K562 (cell line): ENCODE measurements around the gene INPP4B. TPM values are rescaled to one million over a fixed set of nuclear protein-coding genes. Genes with fewer than 3 reads are reported as not detected.

Experiments used
- ATAC-seq: fragments of 200-7000 bp; cut with Tn5 transposase; 3 replicates; pipeline ENCODE4 v1.9.1; 2020; ENCODE audit warnings: moderate library complexity
- BruUV-seq: library from RNA; stranded (reverse); fragments of 400-500 nt; replicated peaks from 2 replicates; lab custom pipeline; 2021; lab: Mats Ljungman, UMichigan
- CTCF ChIA-PET: fragments of 300-600 bp; formaldehyde crosslinking; extraction: SDS; loops from one replicate; lab custom pipeline; 2021; ENCODE audit warnings: low intra/inter-chr PET ratio; lab: Yijun Ruan, JAX
- POLR2A ChIA-PET: fragments of 300-600, 350-650 bp; sonication (Branson Sonifier 250); formaldehyde crosslinking; extraction: SDS; loops from one replicate; lab custom pipeline; 2021; ENCODE audit warnings: antibody characterized with exemption, inconsistent platforms; lab: Yijun Ruan, JAX
- DNase-seq, 4 experiments: peaks; one replicate each; pipeline versions ENCODE4 v3.0.0 to v3.0.0-alpha.2; 2011 to 2018; ENCODE audit warnings: low spot score in 3 of 4, mixed read lengths in 3 of 4; ENCODE audit errors: extremely low read depth in 1 of 4
- FAIRE-seq: peaks from 2 replicates; lab custom pipeline; 2011; peaks lifted over from hg19 to GRCh38; lab: Jason Lieb, UNC
- H2AFZ ChIP-seq: 2 replicates; pipeline ENCODE4 v1.6.0; 2011; ENCODE audit warnings: low read depth, low read length, control low read depth, inconsistent platforms
- H3K27ac ChIP-seq: fragments of 200-600 bp; 3 replicates; pipeline ENCODE4 v1.8.0; 2011; ENCODE audit warnings: low read depth, mild to moderate bottlenecking, control low read depth, inconsistent platforms, low read length, moderate library complexity, mixed read lengths; ENCODE audit errors: extremely low read depth
- H3K27me3 ChIP-seq, 2 experiments: fragments of 300-600 bp in 1 of 2; 2 replicates in 1 of 2; 3 replicates in 1 of 2; pipeline versions ENCODE4 v1.6.0 to v1.8.0; 2011; ENCODE audit warnings: inconsistent platforms in 2 of 2, low read length in 2 of 2, mild to moderate bottlenecking in 1 of 2, mixed read lengths in 1 of 2, moderate library complexity in 1 of 2; ENCODE audit not compliant: control insufficient read depth in 2 of 2, insufficient read depth in 2 of 2
- H3K36me3 ChIP-seq: fragments of 300-600 bp; 3 replicates; pipeline ENCODE4 v1.8.0; 2011; ENCODE audit warnings: mild to moderate bottlenecking, low read length, inconsistent platforms; ENCODE audit not compliant: control insufficient read depth, insufficient read depth
- H3K4me1 ChIP-seq, 2 experiments: fragments of 200-600 bp in 1 of 2; replicated peaks in 1 of 2; 2 replicates in 1 of 2; 3 replicates in 1 of 2; pipeline versions ENCODE4 v1.5.1 to v1.8.0; 2011; ENCODE audit warnings: inconsistent platforms in 2 of 2, low read length in 2 of 2, mild to moderate bottlenecking in 1 of 2, mixed read lengths in 1 of 2, moderate library complexity in 1 of 2; ENCODE audit not compliant: control insufficient read depth in 2 of 2, insufficient read depth in 2 of 2
- H3K4me2 ChIP-seq: 2 replicates; pipeline ENCODE4 v1.6.1; 2011; ENCODE audit warnings: low read length, control low read depth, inconsistent platforms, mixed read lengths; ENCODE audit not compliant: insufficient read depth
- H3K4me3 ChIP-seq: fragments of 200-600 bp; sonication (generic), shearing (Covaris generic); 2 replicates; pipeline ENCODE4 v1.5.1; 2016; ENCODE audit warnings: control low read depth, inconsistent platforms
- H3K79me2 ChIP-seq: fragments of 200-600 bp; 3 replicates; pipeline ENCODE4 v1.8.0; 2011; ENCODE audit warnings: low read length, inconsistent platforms; ENCODE audit not compliant: control insufficient read depth, insufficient read depth
- H3K9ac ChIP-seq, 2 experiments: 2 replicates each; pipeline versions ENCODE4 v1.6.0 to v1.6.1; 2011; ENCODE audit warnings: low read depth in 2 of 2, low read length in 2 of 2, control low read depth in 1 of 2, inconsistent platforms in 1 of 2, mild to moderate bottlenecking in 1 of 2, mixed read lengths in 1 of 2; ENCODE audit not compliant: insufficient read depth in 1 of 2
- H3K9me1 ChIP-seq: one replicate; pipeline ENCODE4 v1.6.0; 2011; ENCODE audit warnings: inconsistent platforms, mild to moderate bottlenecking, low read length, moderate library complexity; ENCODE audit not compliant: control insufficient read depth, insufficient read depth
- H3K9me3 ChIP-seq: replicated peaks from 2 replicates; pipeline ENCODE4 v1.5.1; 2011; ENCODE audit warnings: low read depth, low read length, inconsistent platforms; ENCODE audit not compliant: control insufficient read depth, insufficient read depth
- H4K20me1 ChIP-seq: replicated peaks from 2 replicates; pipeline ENCODE4 v1.6.1; 2011; ENCODE audit warnings: low read length, inconsistent platforms, mixed read lengths; ENCODE audit not compliant: control insufficient read depth, insufficient read depth
- ARID3B ChIP-seq: fragments of 250-450 bp; sonication (Bioruptor Pico); IDR thresholded peaks from 2 replicates; pipeline ENCODE4 v1.4.0; 2020; ENCODE audit warnings: borderline replicate concordance
- BRD4 ChIP-seq: fragments of 200-600 bp; sonication (generic); IDR thresholded peaks from 2 replicates; pipeline ENCODE4 v1.6.1; 2017; ENCODE audit warnings: inconsistent platforms
- KAT7 ChIP-seq: sonication (generic); formaldehyde crosslinking; IDR thresholded peaks from 2 replicates; pipeline ENCODE4 v1.8.0; 2022; ENCODE audit warnings: missing genetic modification reagents, mild to moderate bottlenecking, borderline replicate concordance
- NELFE ChIP-seq: IDR thresholded peaks from 2 replicates; pipeline ENCODE4 v1.6.1; 2011; ENCODE audit warnings: mild to moderate bottlenecking; ENCODE audit not compliant: insufficient read depth, insufficient read length
- U2AF1 ChIP-seq: fragments of 200-400 bp; formaldehyde crosslinking; optimal IDR thresholded peaks from 2 replicates; pipeline ENCODE3; 2017; ENCODE audit warnings: mild to moderate bottlenecking, low read depth, low read length, moderate library complexity
- WGBS: fragments of 100-300 bp; shearing (Covaris generic); methylation state at CpG from one replicate; pipeline ENCODE4 v1.1.6; 2016; ENCODE audit warnings: low coverage, mixed read lengths; ENCODE audit not compliant: insufficient coverage; ENCODE audit errors: missing lambda C conversion rate; 5-methylcytosine and 5-hydroxymethylcytosine counted together
- in situ Hi-C: fragments of 300-500 bp; cut with MboI; formaldehyde crosslinking; loops from 4 replicates; pipeline ENCODE4 v1.15.0; 2018; ENCODE audit warnings: inconsistent platforms, mixed read lengths
- intact Hi-C: fragments of 100-400 bp; cut with micrococcal nuclease; formaldehyde crosslinking; loops from 2 replicates; pipeline ENCODE4 v1.14.2; 2022
- polyA plus RNA-seq, 8 experiments: library from polyadenylated mRNA; depleted of rRNA in 4 of 8; stranded (reverse) in 5 of 8; unstranded in 3 of 8; fragments of >200 nt; fragmentation: Nextera tagmentation in 2 of 8; fragmentation: Illumina TruSeq in 1 of 8; extraction: Ambion mirVana in 2 of 8; extraction: Trizol in 1 of 8; gene quantifications; 2 replicates each; pipeline versions ENCODE4 v1.2.1 to v1.2.3, GENCODE V29; 2011 to 2014; ENCODE audit warnings: inconsistent platforms in 1 of 8, missing spikeins in 1 of 8
- total RNA-seq, 7 experiments: library from RNA; depleted of rRNA in 6 of 7; stranded (reverse); fragments of >200 nt in 6 of 7; fragmentation: Illumina TruSeq in 2 of 7; extraction: Trizol in 2 of 7; gene quantifications; 2 replicates each; pipeline versions ENCODE4 v1.2.1 to v1.2.3, GENCODE V29; 2011 to 2021; ENCODE audit warnings: low replicate concordance in 1 of 7
- TF ChIP-seq, protein P1 (sequence below): fragments of 150-350 bp; IDR thresholded peaks from 2 replicates; pipeline ENCODE4 v1.6.1; 2014; ENCODE audit warnings: low read depth, mild to moderate bottlenecking, low read length, borderline replicate concordance
- TF ChIP-seq, protein P2 (sequence below): fragments of 250-450 bp; sonication (Bioruptor Pico); IDR thresholded peaks from 2 replicates; pipeline ENCODE4 v1.5.0; 2021

INPP4B gene
- total and polyA plus RNA-seq, 9 of the 15 experiments (the other 6 are each of a cell fraction or from before 2014, with no cell fraction given) = 0.04 to 0.11 TPM; not detected in 7

- ATAC-seq (no peak), FAIRE-seq (no peak), DNase-seq (no peak)
- 2% methylated on average over 4 of the region's 4 CpGs for WGBS
- TF ChIP-seq, protein P1, sequence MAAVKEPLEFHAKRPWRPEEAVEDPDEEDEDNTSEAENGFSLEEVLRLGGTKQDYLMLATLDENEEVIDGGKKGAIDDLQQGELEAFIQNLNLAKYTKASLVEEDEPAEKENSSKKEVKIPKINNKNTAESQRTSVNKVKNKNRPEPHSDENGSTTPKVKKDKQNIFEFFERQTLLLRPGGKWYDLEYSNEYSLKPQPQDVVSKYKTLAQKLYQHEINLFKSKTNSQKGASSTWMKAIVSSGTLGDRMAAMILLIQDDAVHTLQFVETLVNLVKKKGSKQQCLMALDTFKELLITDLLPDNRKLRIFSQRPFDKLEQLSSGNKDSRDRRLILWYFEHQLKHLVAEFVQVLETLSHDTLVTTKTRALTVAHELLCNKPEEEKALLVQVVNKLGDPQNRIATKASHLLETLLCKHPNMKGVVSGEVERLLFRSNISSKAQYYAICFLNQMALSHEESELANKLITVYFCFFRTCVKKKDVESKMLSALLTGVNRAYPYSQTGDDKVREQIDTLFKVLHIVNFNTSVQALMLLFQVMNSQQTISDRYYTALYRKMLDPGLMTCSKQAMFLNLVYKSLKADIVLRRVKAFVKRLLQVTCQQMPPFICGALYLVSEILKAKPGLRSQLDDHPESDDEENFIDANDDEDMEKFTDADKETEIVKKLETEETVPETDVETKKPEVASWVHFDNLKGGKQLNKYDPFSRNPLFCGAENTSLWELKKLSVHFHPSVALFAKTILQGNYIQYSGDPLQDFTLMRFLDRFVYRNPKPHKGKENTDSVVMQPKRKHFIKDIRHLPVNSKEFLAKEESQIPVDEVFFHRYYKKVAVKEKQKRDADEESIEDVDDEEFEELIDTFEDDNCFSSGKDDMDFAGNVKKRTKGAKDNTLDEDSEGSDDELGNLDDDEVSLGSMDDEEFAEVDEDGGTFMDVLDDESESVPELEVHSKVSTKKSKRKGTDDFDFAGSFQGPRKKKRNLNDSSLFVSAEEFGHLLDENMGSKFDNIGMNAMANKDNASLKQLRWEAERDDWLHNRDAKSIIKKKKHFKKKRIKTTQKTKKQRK = no peak
- no peak for TF ChIP-seq U2AF1
- no peak for TF ChIP-seq ARID3B (CRISPR knock-in tag)
- TF ChIP-seq, protein P2, sequence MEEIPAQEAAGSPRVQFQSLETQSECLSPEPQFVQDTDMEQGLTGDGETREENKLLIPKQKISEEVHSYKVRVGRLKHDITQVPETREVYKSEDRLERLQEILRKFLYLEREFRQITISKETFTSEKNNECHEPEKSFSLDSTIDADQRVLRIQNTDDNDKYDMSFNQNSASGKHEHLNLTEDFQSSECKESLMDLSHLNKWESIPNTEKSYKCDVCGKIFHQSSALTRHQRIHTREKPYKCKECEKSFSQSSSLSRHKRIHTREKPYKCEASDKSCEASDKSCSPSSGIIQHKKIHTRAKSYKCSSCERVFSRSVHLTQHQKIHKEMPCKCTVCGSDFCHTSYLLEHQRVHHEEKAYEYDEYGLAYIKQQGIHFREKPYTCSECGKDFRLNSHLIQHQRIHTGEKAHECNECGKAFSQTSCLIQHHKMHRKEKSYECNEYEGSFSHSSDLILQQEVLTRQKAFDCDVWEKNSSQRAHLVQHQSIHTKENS (CRISPR knock-in tag) = no peak
- no peak for TF ChIP-seq NELFE
- no peak for TF ChIP-seq BRD4
- no peak for TF ChIP-seq KAT7 (CRISPR knock-in tag)
- Histone ChIP-seq H3K4me2 (no peak overlapping the region), H3K9me3 (no peaks in the 10 kb centered on the region), H4K20me1 (no peaks in the 10 kb centered on the region), H3K79me2 (no peaks in the 10 kb centered on the region), H3K9ac (no peak overlapping the region), H2AFZ (no peak overlapping the region), H3K27ac (no peak overlapping the region), H3K36me3 (no peaks in the 10 kb centered on the region), H3K27me3 (no peaks in the 10 kb centered on the region), H3K9me1 (no peaks in the 10 kb centered on the region), H3K4me3 (no peak overlapping the region), H3K4me1 (no peaks in the 10 kb centered on the region)
- POLR2A ChIA-PET = no interaction called here
- BruUV-seq = no TSS peak
- CTCF ChIA-PET = no interaction called here
- intact Hi-C loops = no loop called here
- in situ Hi-C loops = no loop called here
These were observed 19.4 kb downstream of the INPP4B start for GRCh38 chr4:142826503-142827241.
